Keratinocyte (primary cell): ENCODE results near the gene PCA3. TPM values are rescaled to one million over a fixed set of nuclear protein-coding genes. Genes with fewer than 3 reads are reported as not detected.

Source experiments
- DNase-seq: peaks from one replicate; pipeline ENCODE4 v3.0.0-alpha.2; 2011; ENCODE audit warnings: low read depth, missing footprints, low spot score
- FAIRE-seq: peaks from 2 replicates; lab custom pipeline; 2011; peaks lifted over from hg19 to GRCh38; lab: Jason Lieb, UNC
- H2AFZ ChIP-seq: 2 replicates; pipeline ENCODE4 v1.6.0; 2012; ENCODE audit warnings: low read length, control low read depth, inconsistent platforms; ENCODE audit not compliant: control insufficient read depth
- H3K27ac ChIP-seq: 2 replicates; pipeline ENCODE4 v1.5.1; 2011; ENCODE audit warnings: low read length; ENCODE audit not compliant: control insufficient read depth, insufficient read depth
- H3K27me3 ChIP-seq: 3 replicates; pipeline ENCODE4 v1.6.0; 2011; ENCODE audit warnings: low read length; ENCODE audit not compliant: control insufficient read depth, insufficient read depth; ENCODE audit errors: extremely low read depth
- H3K36me3 ChIP-seq, 2 experiments: 2 replicates in 1 of 2; 3 replicates in 1 of 2; pipeline ENCODE4 v1.5.1; 2011; ENCODE audit warnings: low read length in 2 of 2, mild to moderate bottlenecking in 1 of 2; ENCODE audit not compliant: control insufficient read depth in 2 of 2, insufficient read depth in 2 of 2; ENCODE audit errors: extremely low read depth in 1 of 2
- H3K4me1 ChIP-seq: 3 replicates; pipeline ENCODE4 v1.5.1; 2011; ENCODE audit warnings: low read length; ENCODE audit not compliant: control insufficient read depth, insufficient read depth; ENCODE audit errors: extremely low read depth
- H3K4me2 ChIP-seq: 3 replicates; pipeline ENCODE4 v1.6.0; 2011; ENCODE audit warnings: low read depth, low read length; ENCODE audit not compliant: control insufficient read depth, insufficient read depth; ENCODE audit errors: extremely low read depth
- H3K4me3 ChIP-seq, 3 experiments: fragments of 200-600 bp in 1 of 3; sonication (generic) in 1 of 3; 2 replicates in 2 of 3; 3 replicates in 1 of 3; pipeline ENCODE4 v1.5.1; 2011 to 2016; ENCODE audit warnings: low read length in 3 of 3, mild to moderate bottlenecking in 3 of 3, control low read depth in 2 of 3, inconsistent platforms in 1 of 3, low read depth in 1 of 3, mixed read lengths in 1 of 3, mixed run types in 1 of 3, moderate library complexity in 1 of 3; ENCODE audit not compliant: control insufficient read depth in 2 of 3, insufficient read depth in 2 of 3; ENCODE audit errors: extremely low read depth in 1 of 3
- H3K79me2 ChIP-seq: 2 replicates; pipeline ENCODE4 v1.6.0; 2012; ENCODE audit warnings: low read length; ENCODE audit not compliant: control insufficient read depth, insufficient read depth
- H3K9ac ChIP-seq: 3 replicates; pipeline ENCODE4 v1.6.0; 2011; ENCODE audit warnings: low read length; ENCODE audit not compliant: control insufficient read depth, insufficient read depth; ENCODE audit errors: extremely low read depth
- H3K9me1 ChIP-seq: 3 replicates; pipeline ENCODE4 v1.6.0; 2011; ENCODE audit warnings: low read length; ENCODE audit not compliant: control insufficient read depth, insufficient read depth; ENCODE audit errors: extremely low read depth
- H3K9me3 ChIP-seq: 2 replicates; pipeline ENCODE4 v1.5.1; 2012; ENCODE audit warnings: low read depth, low read length; ENCODE audit not compliant: control insufficient read depth
- H4K20me1 ChIP-seq: 3 replicates; pipeline ENCODE4 v1.6.0; 2011; ENCODE audit warnings: low read length; ENCODE audit not compliant: control insufficient read depth, insufficient read depth; ENCODE audit errors: extremely low read depth
- CTCF ChIP-seq, 3 experiments: IDR thresholded peaks in 1 of 3; conservative IDR thresholded peaks in 1 of 3; optimal IDR thresholded peaks in 1 of 3; 2 replicates in 2 of 3; 3 replicates in 1 of 3; pipeline versions ENCODE3 to v1.5.1; 2011; ENCODE audit warnings: low read length in 3 of 3, mild to moderate bottlenecking in 3 of 3, moderate library complexity in 2 of 3, control low read depth in 1 of 3, inconsistent platforms in 1 of 3; ENCODE audit not compliant: insufficient read depth in 2 of 3; ENCODE audit errors: extremely low read depth in 1 of 3
- EZH2 ChIP-seq: IDR thresholded peaks from one replicate; pipeline ENCODE4 v1.6.1; 2012; ENCODE audit warnings: inconsistent platforms, mild to moderate bottlenecking, low read length, moderate library complexity
- dilution Hi-C: fragments of 300-500 bp; cut with MboI; formaldehyde crosslinking; loops from one replicate; pipeline ENCODE4 v1.7.0; 2020; ENCODE audit warnings: low sequenced_read_pairs; ENCODE audit not compliant: extremely low pct_ligation_motif_present
- polyA plus RNA-seq, 5 experiments: library from polyadenylated mRNA; depleted of rRNA in 3 of 5; stranded (reverse) in 3 of 5; stranded (forward) in 1 of 5; unstranded in 1 of 5; fragments of >200 nt; gene quantifications; 1 replicate in 1 of 5; 2 replicates in 3 of 5; 3 replicates in 1 of 5; pipeline versions ENCODE4 v1.2.1 to v1.2.3, GENCODE V29; 2011 to 2012; ENCODE audit warnings: missing spikeins in 2 of 5, low read depth in 1 of 5, low replicate concordance in 1 of 5

Gene PCA3
- polyA plus RNA-seq, 1 donor (not counting 4 experiments of a cell fraction or from before 2014, with no cell fraction given): not detected

GRCh38 chr9:76730801-76731200, 33.4 kb upstream of the PCA3 start:
- Histone ChIP-seq H3K9ac (no peak overlapping the region), H4K20me1 (no peaks in the 10 kb centered on the region), H3K4me2 (no peak overlapping the region), H3K4me3 (no peak overlapping the region), H3K27me3 (no peaks in the 10 kb centered on the region), H3K9me3 (no peaks in the 10 kb centered on the region), H3K4me1 (no peaks in the 10 kb centered on the region), H3K79me2 (no peaks in the 10 kb centered on the region), H3K36me3 (no peaks in the 10 kb centered on the region), H3K9me1 (no peaks in the 10 kb centered on the region), H2AFZ (no peak overlapping the region), H3K27ac (no peak overlapping the region)
- no peak for DNase-seq
- dilution Hi-C loops: no loop called here
- FAIRE-seq: no peak
- TF ChIP-seq EZH2: no peak
- no peak for TF ChIP-seq CTCF (optimal IDR thresholded peaks at IDR 0.05 in 1 of 3, IDR thresholded peaks at IDR 0.05 in 1 of 3, conservative IDR thresholded peaks at IDR 0.05 in 1 of 3; ENCODE audit: extremely low read depth in 1 of 3, insufficient read depth in 2 of 3, low read length in 3 of 3)

- no peaks in the 10 kb centered on the region for H4K20me1 ChIP-seq
- dilution Hi-C loops: no loop called here
- H3K9ac ChIP-seq: no peak overlapping the region
- H3K27ac ChIP-seq: no peak overlapping the region
- H3K9me3 ChIP-seq: no peaks in the 10 kb centered on the region
- DNase-seq (no peak), FAIRE-seq (no peak)
- H3K4me1 ChIP-seq: no peaks in the 10 kb centered on the region
- H3K36me3 ChIP-seq: no peaks in the 10 kb centered on the region
- no peaks in the 10 kb centered on the region for H3K27me3 ChIP-seq
- H2AFZ ChIP-seq: no peak overlapping the region
- no peak overlapping the region for H3K4me3 ChIP-seq
- H3K4me2 ChIP-seq: no peak overlapping the region
- H3K9me1 ChIP-seq: no peaks in the 10 kb centered on the region
- no peaks in the 10 kb centered on the region for H3K79me2 ChIP-seq
- no peak for TF ChIP-seq CTCF (optimal IDR thresholded peaks at IDR 0.05 in 1 of 3, IDR thresholded peaks at IDR 0.05 in 1 of 3, conservative IDR thresholded peaks at IDR 0.05 in 1 of 3; ENCODE audit: extremely low read depth in 1 of 3, insufficient read depth in 2 of 3, low read length in 3 of 3)
- no peak for TF ChIP-seq EZH2
Observed at GRCh38 chr9:76732341-76732958, 31.8 kb upstream of the PCA3 start.
